ENCODE data around the gene FAM184A.
"Not testable (repeated sequence)": the region's sequence is repeated elsewhere in the genome, so short reads cannot be mapped to it uniquely, and the experiment has no call there.

FAM184A gene

DNA sequence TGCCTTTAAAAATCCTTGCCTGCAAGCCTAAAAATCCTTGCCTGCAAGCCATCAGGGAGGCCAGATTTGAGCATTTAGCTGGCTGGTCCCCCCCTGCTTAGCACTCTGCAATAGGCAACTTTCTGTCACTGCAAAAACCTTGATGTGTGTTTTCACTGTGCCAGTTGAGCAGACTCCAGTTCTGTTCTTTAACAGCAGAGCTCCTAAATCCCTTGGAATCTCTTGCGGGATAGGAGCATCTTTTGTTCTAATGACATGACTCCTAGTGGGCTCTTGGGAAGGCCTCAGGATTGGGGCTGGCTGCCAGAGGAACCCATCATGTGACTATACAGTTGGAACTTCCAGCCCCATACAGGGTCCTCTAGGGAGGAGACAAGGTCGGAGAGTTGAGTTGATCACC lies 50.4 kb downstream of the FAM184A start:
- no peak overlapping the region for H3K27ac Mint-ChIP-seq
- no peak for DNase-seq (ENCODE audit: low spot score)
- H3K27me3 Mint-ChIP-seq (ENCODE audit: low read depth) = peaks cover 4% of the 10 kb centered on the region
- H3K36me3 Mint-ChIP-seq (ENCODE audit: low read depth) = no peaks in the 10 kb centered on the region
- H3K9me3 Mint-ChIP-seq = no peaks in the 10 kb centered on the region
- no peaks in the 10 kb centered on the region for H3K4me1 Mint-ChIP-seq (ENCODE audit: low read depth)
- H3K4me3 Mint-ChIP-seq = no peak overlapping the region

DNA sequence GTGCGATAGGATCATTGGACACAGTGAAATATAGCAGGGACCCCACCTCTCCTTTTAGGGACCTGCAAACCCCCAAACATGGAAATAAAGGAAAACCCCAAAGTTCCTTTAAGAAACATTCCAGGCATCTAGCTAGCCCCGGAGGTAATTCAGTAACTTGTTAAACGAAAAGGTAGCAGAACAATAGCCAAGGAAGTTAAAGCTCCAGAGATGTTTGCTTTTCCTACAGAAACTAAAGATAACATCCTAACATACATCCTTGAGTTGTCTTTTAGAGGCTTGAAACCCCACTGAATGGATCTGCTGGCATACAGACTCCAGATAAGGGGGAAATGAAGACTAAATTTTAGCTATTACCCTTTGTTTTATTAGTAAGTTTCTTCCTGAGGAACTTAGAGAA lies 51.0 kb downstream of the FAM184A start:
- no peak overlapping the region for H3K27ac Mint-ChIP-seq
- H3K27me3 Mint-ChIP-seq (ENCODE audit: low read depth) = peaks cover 4% of the 10 kb centered on the region
- no peak for DNase-seq (ENCODE audit: low spot score)
- H3K36me3 Mint-ChIP-seq (ENCODE audit: low read depth) = no peaks in the 10 kb centered on the region
- H3K4me1 Mint-ChIP-seq (ENCODE audit: low read depth) = no peaks in the 10 kb centered on the region
- no peak overlapping the region for H3K4me3 Mint-ChIP-seq
- H3K9me3 Mint-ChIP-seq = no peaks in the 10 kb centered on the region

DNA sequence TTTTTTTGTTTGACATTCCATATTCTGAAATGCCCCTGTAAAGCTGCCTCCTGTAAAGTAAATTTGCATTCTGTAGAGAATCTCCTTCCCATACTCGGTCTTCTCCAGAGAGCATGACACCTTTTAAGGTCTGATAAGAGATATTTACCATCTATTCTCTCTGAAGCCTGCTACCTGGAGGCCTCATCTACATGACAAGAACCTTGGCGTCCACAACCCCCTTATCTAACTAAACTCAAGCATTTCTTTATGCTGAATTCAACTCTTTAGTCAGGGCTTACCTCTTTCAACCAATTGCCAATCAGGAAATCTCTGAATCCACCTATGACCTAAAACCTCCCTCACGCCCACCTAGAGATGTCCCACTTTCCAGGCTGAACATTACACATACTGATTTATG lies 51.6 kb downstream of the FAM184A start:
- DNase-seq (ENCODE audit: low spot score) = no peak
- Mint-ChIP-seq H3K4me3 (no peak overlapping the region), H3K27ac (no peak overlapping the region), H3K27me3 (ENCODE audit: low read depth) (peaks cover 4% of the 10 kb centered on the region), H3K36me3 (ENCODE audit: low read depth) (no peaks in the 10 kb centered on the region), H3K4me1 (ENCODE audit: low read depth) (no peaks in the 10 kb centered on the region), H3K9me3 (no peaks in the 10 kb centered on the region)

DNA sequence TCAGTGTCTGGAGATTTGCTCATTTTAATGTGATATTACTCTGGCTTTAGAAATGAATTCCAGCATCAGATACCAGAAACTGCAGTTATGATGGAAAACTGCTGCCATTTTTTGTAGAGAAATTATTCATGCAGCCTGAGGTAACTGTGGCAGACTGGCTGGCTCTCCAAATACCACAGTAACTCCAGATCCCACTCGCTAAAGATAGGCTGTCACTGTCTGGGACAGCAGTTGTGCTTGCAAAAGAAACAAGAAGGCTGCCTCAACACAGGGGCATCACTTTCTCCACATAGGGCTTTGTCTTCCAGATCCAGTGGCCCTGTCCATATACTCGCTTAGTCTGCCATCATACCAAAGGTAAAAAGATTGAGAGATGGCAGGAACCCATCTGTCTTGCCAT lies 52.7 kb downstream of the FAM184A start:
- no peak overlapping the region for H3K27ac Mint-ChIP-seq
- no peaks in the 10 kb centered on the region for H3K9me3 Mint-ChIP-seq
- peaks cover under 1% of the 10 kb centered on the region for H3K4me1 Mint-ChIP-seq (ENCODE audit: low read depth)
- no peak overlapping the region for H3K4me3 Mint-ChIP-seq
- H3K27me3 Mint-ChIP-seq (ENCODE audit: low read depth) = peaks cover 4% of the 10 kb centered on the region
- no peaks in the 10 kb centered on the region for H3K36me3 Mint-ChIP-seq (ENCODE audit: low read depth)
- no peak for DNase-seq (ENCODE audit: low spot score)

- Mint-ChIP-seq H3K27me3 (ENCODE audit: low read depth) (peaks cover 4% of the 10 kb centered on the region), H3K4me1 (ENCODE audit: low read depth) (peaks cover 3% of the 10 kb centered on the region), H3K36me3 (ENCODE audit: low read depth) (no peaks in the 10 kb centered on the region), H3K27ac (no peak overlapping the region), H3K9me3 (no peaks in the 10 kb centered on the region), H3K4me3 (no peak overlapping the region)
- DNase-seq (ENCODE audit: low spot score) = no peak
Observed at GRCh38 chr6:119024111-119024510, 54.4 kb downstream of the FAM184A start.

GRCh38 chr6:119022796-119023195 lies 55.7 kb downstream of the FAM184A start:
- peaks cover 3% of the 10 kb centered on the region for H3K4me1 Mint-ChIP-seq (ENCODE audit: low read depth)
- peaks cover 4% of the 10 kb centered on the region for H3K27me3 Mint-ChIP-seq (ENCODE audit: low read depth)
- H3K9me3 Mint-ChIP-seq = no peaks in the 10 kb centered on the region
- DNase-seq (ENCODE audit: low spot score) = no peak
- no peak overlapping the region for H3K27ac Mint-ChIP-seq
- H3K36me3 Mint-ChIP-seq (ENCODE audit: low read depth) = no peaks in the 10 kb centered on the region
- no peak overlapping the region for H3K4me3 Mint-ChIP-seq

GRCh38 chr6:119020597-119021561 lies 57.6 kb downstream of the FAM184A start:
- no peak overlapping the region for H3K4me3 Mint-ChIP-seq
- H3K27ac Mint-ChIP-seq = no peak overlapping the region

GRCh38 chr6:119015165-119015564 lies 63.3 kb downstream of the FAM184A start:
- not testable (repeated sequence) for H3K27me3 Mint-ChIP-seq (ENCODE audit: low read depth); H3K9me3 Mint-ChIP-seq; H3K36me3 Mint-ChIP-seq (ENCODE audit: low read depth); DNase-seq (ENCODE audit: low spot score); H3K27ac Mint-ChIP-seq; H3K4me3 Mint-ChIP-seq; H3K4me1 Mint-ChIP-seq (ENCODE audit: low read depth)

More at GRCh38 chr6:119020597-119021561, 57.6 kb downstream of the FAM184A start:
- Mint-ChIP-seq H3K36me3 (ENCODE audit: low read depth) (peaks cover 2% of the 10 kb centered on the region), H3K27me3 (ENCODE audit: low read depth) (no peaks in the 10 kb centered on the region), H3K9me3 (no peaks in the 10 kb centered on the region), H3K4me1 (ENCODE audit: low read depth) (peaks cover 3% of the 10 kb centered on the region)
- no peak for DNase-seq (ENCODE audit: low spot score)

- Mint-ChIP-seq H3K36me3 (ENCODE audit: low read depth) (peaks cover 5% of the 10 kb centered on the region), H3K9me3 (peaks cover 5% of the 10 kb centered on the region), H3K4me1 (ENCODE audit: low read depth) (no peaks in the 10 kb centered on the region), H3K4me3 (no peak overlapping the region), H3K27me3 (ENCODE audit: low read depth) (no peaks in the 10 kb centered on the region), H3K27ac (no peak overlapping the region)
- no peak for DNase-seq (ENCODE audit: low spot score)
Observed at GRCh38 chr6:119012521-119012920, 65.9 kb downstream of the FAM184A start.

DNA sequence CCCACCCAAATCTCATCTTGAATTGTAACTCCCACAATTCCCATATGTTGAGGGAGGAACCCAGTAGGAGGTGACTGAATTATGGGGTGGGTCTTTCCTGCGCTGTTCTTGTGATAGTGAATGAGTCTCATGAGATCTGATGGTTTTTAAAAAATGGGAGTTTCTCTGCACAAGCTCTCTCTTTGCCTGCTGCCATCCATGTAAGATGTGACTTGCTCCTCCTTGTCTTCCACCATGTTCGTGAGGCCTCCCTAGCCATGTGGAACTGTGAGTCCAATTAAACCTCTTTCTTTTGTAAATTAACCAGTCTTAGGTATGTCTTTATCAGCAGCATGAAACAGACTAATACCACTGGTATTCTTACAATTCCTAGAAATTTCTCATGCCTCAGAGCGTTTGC lies 69.2 kb downstream of the FAM184A start:
- H3K4me1 Mint-ChIP-seq (ENCODE audit: low read depth); H3K27me3 Mint-ChIP-seq (ENCODE audit: low read depth); H3K9me3 Mint-ChIP-seq; H3K4me3 Mint-ChIP-seq; DNase-seq (ENCODE audit: low spot score); H3K27ac Mint-ChIP-seq; H3K36me3 Mint-ChIP-seq (ENCODE audit: low read depth): not testable (repeated sequence)

GRCh38 chr6:119006974-119007373 lies 71.5 kb downstream of the FAM184A start:
- Mint-ChIP-seq H3K4me3 (no peak overlapping the region), H3K27me3 (ENCODE audit: low read depth) (no peaks in the 10 kb centered on the region), H3K9me3 (peaks cover 5% of the 10 kb centered on the region), H3K27ac (no peak overlapping the region), H3K4me1 (ENCODE audit: low read depth) (no peaks in the 10 kb centered on the region), H3K36me3 (ENCODE audit: low read depth) (peaks cover 3% of the 10 kb centered on the region)
- DNase-seq (ENCODE audit: low spot score) = no peak

DNA sequence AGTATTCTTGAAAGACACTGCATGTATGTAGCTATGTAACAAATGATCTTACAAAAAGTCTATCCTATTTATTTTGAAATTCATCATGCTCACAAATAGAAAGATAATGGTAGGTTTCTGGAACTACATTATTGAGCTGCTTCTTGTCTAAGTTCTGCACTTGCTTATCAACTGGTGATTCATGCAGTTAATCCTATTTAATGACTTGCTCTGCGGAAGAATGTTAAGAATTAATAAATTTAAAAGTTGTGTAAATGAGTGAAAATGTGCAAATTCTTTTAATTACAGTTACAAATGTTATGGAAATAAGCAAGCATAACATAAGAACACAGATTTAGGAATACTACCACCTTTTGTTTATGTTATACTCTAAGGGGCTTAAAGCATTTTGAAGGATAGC lies 76.4 kb downstream of the FAM184A start:
- Mint-ChIP-seq H3K27ac (no peak overlapping the region), H3K36me3 (ENCODE audit: low read depth) (no peaks in the 10 kb centered on the region), H3K4me1 (ENCODE audit: low read depth) (no peaks in the 10 kb centered on the region), H3K9me3 (no peaks in the 10 kb centered on the region), H3K27me3 (ENCODE audit: low read depth) (no peaks in the 10 kb centered on the region), H3K4me3 (no peak overlapping the region)
- DNase-seq (ENCODE audit: low spot score) = no peak

GRCh38 chr6:118999494-119000040 lies 78.9 kb downstream of the FAM184A start:
- H3K4me1 Mint-ChIP-seq (ENCODE audit: low read depth) = no peaks in the 10 kb centered on the region
- H3K4me3 Mint-ChIP-seq = no peak overlapping the region
- no peaks in the 10 kb centered on the region for H3K9me3 Mint-ChIP-seq
- H3K27ac Mint-ChIP-seq = no peak overlapping the region
- no peaks in the 10 kb centered on the region for H3K27me3 Mint-ChIP-seq (ENCODE audit: low read depth)
- no peaks in the 10 kb centered on the region for H3K36me3 Mint-ChIP-seq (ENCODE audit: low read depth)
- DNase-seq (ENCODE audit: low spot score) = no peak

GRCh38 chr6:118997426-118997825 lies 81.0 kb downstream of the FAM184A start:
- not testable (repeated sequence) for H3K9me3 Mint-ChIP-seq; H3K4me1 Mint-ChIP-seq (ENCODE audit: low read depth)

More at GRCh38 chr6:118997426-118997825, 81.0 kb downstream of the FAM184A start:
- not testable (repeated sequence) for H3K4me3 Mint-ChIP-seq; DNase-seq (ENCODE audit: low spot score); H3K36me3 Mint-ChIP-seq (ENCODE audit: low read depth); H3K27ac Mint-ChIP-seq; H3K27me3 Mint-ChIP-seq (ENCODE audit: low read depth)

Data from T-helper 2 cell treated with Interferon-gamma antibody and Interleukin-4, amounts not matched to agents 5 μg/mL and 100 μg/mL, for 36 hours (primary cell).